ENCODE measurements around the gene NPFFR1. TPM values are rescaled to one million over a fixed set of nuclear protein-coding genes. Genes with fewer than 3 reads are reported as not detected.

NPFFR1 gene, protein sequence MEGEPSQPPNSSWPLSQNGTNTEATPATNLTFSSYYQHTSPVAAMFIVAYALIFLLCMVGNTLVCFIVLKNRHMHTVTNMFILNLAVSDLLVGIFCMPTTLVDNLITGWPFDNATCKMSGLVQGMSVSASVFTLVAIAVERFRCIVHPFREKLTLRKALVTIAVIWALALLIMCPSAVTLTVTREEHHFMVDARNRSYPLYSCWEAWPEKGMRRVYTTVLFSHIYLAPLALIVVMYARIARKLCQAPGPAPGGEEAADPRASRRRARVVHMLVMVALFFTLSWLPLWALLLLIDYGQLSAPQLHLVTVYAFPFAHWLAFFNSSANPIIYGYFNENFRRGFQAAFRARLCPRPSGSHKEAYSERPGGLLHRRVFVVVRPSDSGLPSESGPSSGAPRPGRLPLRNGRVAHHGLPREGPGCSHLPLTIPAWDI
- 0.02 TPM in 1 of 2 replicates, not detected in the other for total RNA-seq (2021)
- Bru-seq, nascent RNA = percentile 18 among the genes with signal in this experiment
- BruChase-seq, experiment 1, labeled RNA remaining after a 2-hour chase = percentile 16 among the genes with signal in this experiment
- percentile 18 among the genes with signal in this experiment for BruChase-seq, experiment 2, labeled RNA remaining after a 6-hour chase
- long read RNA-seq = 0 reads

DNA sequence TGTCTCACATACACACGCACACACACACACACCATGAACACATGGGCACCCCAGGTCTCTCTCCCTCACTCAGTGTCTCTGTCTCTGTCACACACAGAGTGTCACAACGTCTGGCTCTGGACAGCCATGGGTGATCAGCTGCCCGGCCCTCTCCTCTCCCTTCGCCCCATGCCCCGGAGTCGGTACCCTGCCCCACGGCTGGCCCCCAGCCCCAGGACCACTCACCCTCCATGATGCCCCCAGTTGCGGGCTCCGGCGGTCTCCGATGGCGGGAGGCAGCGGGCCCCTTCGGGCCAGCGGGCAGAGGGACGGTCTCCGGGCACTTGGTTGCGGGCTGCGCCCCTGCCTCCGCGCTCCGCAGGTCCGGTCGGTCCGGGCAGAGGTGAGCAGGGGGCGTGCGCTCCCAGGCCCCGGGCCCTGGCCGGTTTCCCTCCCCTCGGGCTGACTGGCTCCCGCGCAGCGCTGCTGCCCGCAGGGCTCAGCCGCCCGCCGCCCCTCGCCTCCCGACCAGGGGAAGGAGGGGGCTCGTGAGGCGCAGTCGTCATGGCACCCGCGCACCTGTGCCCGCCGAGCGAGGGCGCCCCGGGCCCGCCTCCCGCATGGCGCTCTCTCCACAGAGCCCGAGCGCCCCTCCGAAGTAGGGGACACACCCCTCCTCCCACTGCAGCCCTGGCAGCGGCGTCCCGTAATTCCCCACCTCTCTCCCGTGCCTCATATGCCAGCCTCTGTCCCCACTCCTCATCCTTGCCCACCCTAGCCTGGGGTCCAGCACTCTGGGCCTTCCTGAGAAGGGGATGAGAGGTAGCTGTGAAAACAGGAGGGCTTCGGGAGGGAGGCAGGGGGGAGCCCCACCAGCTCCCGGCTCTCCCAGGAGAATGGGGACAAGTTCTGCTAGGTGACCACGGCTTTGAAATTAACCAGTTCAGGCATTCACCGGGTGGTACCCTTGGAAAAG, at the start of gene NPFFR1:
NPFFR1 (minus strand) TSS at position 560 of the 955 bp plus-strand sequence; CDS start at position 232, 328 bp downstream.
- Histone ChIP-seq H3K27me3 (replicated peaks; ENCODE audit: insufficient read depth, low read depth, low read length, poor library complexity) (no peaks in the 10 kb centered on the region), H3K27ac (ENCODE audit: low read depth, low read length, poor library complexity, severe bottlenecking) (no peak within 1 kb of the TSS), H3K9me3 (ENCODE audit: low read depth, low read length, poor library complexity, severe bottlenecking) (no peaks in the 10 kb centered on the region), H3K4me3 (ENCODE audit: low read depth, low read length, poor library complexity, severe bottlenecking) (peak within 1 kb of the TSS; percentile 13), H3K36me3 (ENCODE audit: insufficient read depth, low read length, poor library complexity, severe bottlenecking) (no peaks in the 10 kb centered on the region), H3K4me1 (ENCODE audit: insufficient read depth, low read length, poor library complexity, severe bottlenecking) (peaks cover 4% of the 10 kb centered on the region)
- BruUV-seq (replicated peaks) = no TSS peak
- ChIA-PET POLR2A (ENCODE audit: low non-redundant PET) (no interaction called here), CTCF (no interaction called here)
- intact Hi-C loops (cut with micrococcal nuclease; ENCODE audit: unreplicated experiment) = no loop called here
- no peak for DNase-seq (ENCODE audit: low spot score)
- TF ChIP-seq EZH2 (IDR thresholded peaks at IDR 0.05; ENCODE audit: borderline replicate concordance, low read depth, low read length, poor library complexity, severe bottlenecking) = no peak
- TF ChIP-seq, protein P1, sequence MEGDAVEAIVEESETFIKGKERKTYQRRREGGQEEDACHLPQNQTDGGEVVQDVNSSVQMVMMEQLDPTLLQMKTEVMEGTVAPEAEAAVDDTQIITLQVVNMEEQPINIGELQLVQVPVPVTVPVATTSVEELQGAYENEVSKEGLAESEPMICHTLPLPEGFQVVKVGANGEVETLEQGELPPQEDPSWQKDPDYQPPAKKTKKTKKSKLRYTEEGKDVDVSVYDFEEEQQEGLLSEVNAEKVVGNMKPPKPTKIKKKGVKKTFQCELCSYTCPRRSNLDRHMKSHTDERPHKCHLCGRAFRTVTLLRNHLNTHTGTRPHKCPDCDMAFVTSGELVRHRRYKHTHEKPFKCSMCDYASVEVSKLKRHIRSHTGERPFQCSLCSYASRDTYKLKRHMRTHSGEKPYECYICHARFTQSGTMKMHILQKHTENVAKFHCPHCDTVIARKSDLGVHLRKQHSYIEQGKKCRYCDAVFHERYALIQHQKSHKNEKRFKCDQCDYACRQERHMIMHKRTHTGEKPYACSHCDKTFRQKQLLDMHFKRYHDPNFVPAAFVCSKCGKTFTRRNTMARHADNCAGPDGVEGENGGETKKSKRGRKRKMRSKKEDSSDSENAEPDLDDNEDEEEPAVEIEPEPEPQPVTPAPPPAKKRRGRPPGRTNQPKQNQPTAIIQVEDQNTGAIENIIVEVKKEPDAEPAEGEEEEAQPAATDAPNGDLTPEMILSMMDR (conservative IDR thresholded peaks at IDR 0.05; ENCODE audit: low read depth, low read length) = no peak

DNA sequence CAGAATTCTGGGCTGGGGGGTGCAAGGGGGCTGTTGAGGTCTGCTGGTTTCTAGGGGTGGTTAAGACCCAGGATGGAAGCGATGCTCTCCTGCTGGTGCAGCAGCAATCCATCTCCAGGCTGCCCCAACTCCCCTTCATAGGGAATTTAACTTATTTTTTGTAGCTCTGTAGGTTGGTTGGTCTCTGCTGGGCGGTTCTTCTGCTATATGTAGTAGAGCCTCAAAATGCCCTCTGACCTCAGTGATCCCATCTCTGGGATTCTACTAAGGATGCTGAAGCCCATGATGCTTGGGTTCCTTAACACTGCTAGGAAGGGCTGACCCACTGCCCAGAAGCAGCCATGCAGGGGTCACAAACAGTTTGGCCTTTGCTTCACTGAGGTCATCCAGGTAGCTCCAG, 49.5 kb upstream of the NPFFR1 start:
- BruUV-seq (replicated peaks) = no TSS peak
- Histone ChIP-seq H3K27ac (ENCODE audit: low read depth, low read length, poor library complexity, severe bottlenecking) (no peak overlapping the region), H3K27me3 (replicated peaks; ENCODE audit: insufficient read depth, low read depth, low read length, poor library complexity) (no peaks in the 10 kb centered on the region), H3K4me3 (ENCODE audit: low read depth, low read length, poor library complexity, severe bottlenecking) (no peak overlapping the region), H3K36me3 (ENCODE audit: insufficient read depth, low read length, poor library complexity, severe bottlenecking) (no peaks in the 10 kb centered on the region), H3K9me3 (ENCODE audit: low read depth, low read length, poor library complexity, severe bottlenecking) (peaks cover 8% of the 10 kb centered on the region), H3K4me1 (ENCODE audit: insufficient read depth, low read length, poor library complexity, severe bottlenecking) (peaks cover 66% of the 10 kb centered on the region)
- POLR2A ChIA-PET (ENCODE audit: low non-redundant PET) = no interaction called here
- TF ChIP-seq EZH2 (IDR thresholded peaks at IDR 0.05; ENCODE audit: borderline replicate concordance, low read depth, low read length, poor library complexity, severe bottlenecking) = no peak
- TF ChIP-seq, protein P1 (conservative IDR thresholded peaks at IDR 0.05; ENCODE audit: low read depth, low read length) = no peak
- intact Hi-C loops (cut with micrococcal nuclease; ENCODE audit: unreplicated experiment) = no loop called here
- DNase-seq (ENCODE audit: low spot score) = no peak
- CTCF ChIA-PET = no interaction called here

DNA sequence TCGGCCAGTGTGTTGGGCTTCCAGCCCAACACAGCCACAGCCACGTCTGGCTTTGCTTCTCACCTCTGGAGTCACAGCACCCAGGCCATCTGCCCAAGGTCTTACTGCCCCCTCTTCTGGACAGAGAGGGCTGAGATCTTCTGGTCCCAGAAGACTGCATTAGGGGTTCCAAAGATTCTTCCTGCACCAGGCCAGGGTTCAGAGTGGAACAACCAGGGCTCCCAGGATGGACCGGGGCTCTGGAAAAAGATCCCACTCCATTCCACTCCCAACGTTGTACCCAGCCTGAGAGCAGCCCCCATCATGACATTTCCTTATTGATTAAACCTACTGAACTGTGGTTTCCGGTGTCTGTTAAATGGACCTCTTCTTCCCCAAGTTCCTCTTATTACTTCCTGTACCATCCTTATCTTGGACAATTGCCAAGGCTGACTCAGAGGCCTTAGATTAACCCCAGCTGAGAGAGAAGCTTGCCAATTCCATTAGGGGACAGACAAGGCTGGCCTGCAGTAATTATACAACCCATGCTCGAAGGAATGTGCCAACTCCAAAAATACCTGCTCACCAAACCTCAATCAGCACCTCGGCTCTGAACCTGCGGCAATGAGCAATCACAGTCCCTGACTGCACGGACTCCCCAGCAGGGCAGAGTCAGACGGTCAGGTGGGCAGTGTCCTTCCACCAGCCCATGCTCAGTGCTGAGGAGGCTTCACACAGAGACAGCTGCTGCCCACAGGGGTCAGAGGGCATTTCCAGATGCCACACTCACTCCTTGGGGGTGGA, 47.9 kb upstream of the NPFFR1 start:
- H3K4me1 ChIP-seq (ENCODE audit: insufficient read depth, low read length, poor library complexity, severe bottlenecking) = peaks cover 52% of the 10 kb centered on the region
- TF ChIP-seq EZH2 (IDR thresholded peaks at IDR 0.05; ENCODE audit: borderline replicate concordance, low read depth, low read length, poor library complexity, severe bottlenecking) = no peak
- TF ChIP-seq, protein P1 (conservative IDR thresholded peaks at IDR 0.05; ENCODE audit: low read depth, low read length) = no peak; the same call in 1 of the 2 replicates
- peak overlapping the region; percentile 78 for H3K27ac ChIP-seq (ENCODE audit: low read depth, low read length, poor library complexity, severe bottlenecking)
- H3K27me3 ChIP-seq (replicated peaks; ENCODE audit: insufficient read depth, low read depth, low read length, poor library complexity) = no peaks in the 10 kb centered on the region
- no peak overlapping the region for H3K4me3 ChIP-seq (ENCODE audit: low read depth, low read length, poor library complexity, severe bottlenecking)
- H3K36me3 ChIP-seq (ENCODE audit: insufficient read depth, low read length, poor library complexity, severe bottlenecking) = no peaks in the 10 kb centered on the region
- BruUV-seq (replicated peaks) = no TSS peak
- ChIA-PET CTCF (no interaction called here), POLR2A (ENCODE audit: low non-redundant PET) (no interaction called here)
- intact Hi-C loops (cut with micrococcal nuclease; ENCODE audit: unreplicated experiment) = no loop called here
- peaks cover 8% of the 10 kb centered on the region for H3K9me3 ChIP-seq (ENCODE audit: low read depth, low read length, poor library complexity, severe bottlenecking)
- peak; percentile 99 for DNase-seq (ENCODE audit: low spot score)
